ENCODE data around the gene MDN1. TPM values are rescaled to one million over a fixed set of nuclear protein-coding genes. Genes with fewer than 3 reads are reported as not detected.
A peak's percentile ranks its signal among the peaks of the same experiment; 100 is the strongest.
"Not testable (repeated sequence)": the region's sequence is repeated elsewhere in the genome, so short reads cannot be mapped to it uniquely, and the experiment has no call there.

MDN1 gene
- total RNA-seq, 2 experiments from 2014 or later, result 53.8 to 56.8 TPM

DNA sequence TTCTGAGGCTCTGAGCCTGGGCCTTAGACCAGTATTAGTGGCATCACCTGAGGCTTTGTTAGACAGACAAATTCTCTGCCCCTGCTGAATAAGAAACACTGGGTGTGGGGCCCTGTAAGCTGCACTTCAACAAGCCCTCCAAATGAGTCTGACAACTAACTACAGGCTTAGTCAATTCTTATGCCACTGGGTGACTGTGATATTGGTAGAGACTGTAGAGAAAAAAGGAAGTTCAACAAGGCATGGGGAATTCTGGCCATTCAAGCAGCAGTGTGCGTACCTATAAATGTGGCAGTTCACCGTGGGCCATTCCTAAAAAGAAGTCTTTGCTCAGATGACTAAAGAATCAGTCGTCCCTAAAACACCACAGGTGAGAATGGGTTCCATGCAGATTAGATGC lies 82.7 kb downstream of the MDN1 start:
- H3K4me3 Mint-ChIP-seq, result no peak overlapping the region
- DNase-seq, result no peak
- peaks cover 49% of the 10 kb centered on the region for H3K36me3 Mint-ChIP-seq (ENCODE audit: low read depth)
- peak overlapping the region; percentile 13 for H3K27ac Mint-ChIP-seq
- H3K4me1 Mint-ChIP-seq, result no peaks in the 10 kb centered on the region
- ChIA-PET POLR2A (no interaction called here), CTCF (no interaction called here)
- H3K27me3 Mint-ChIP-seq, result no peaks in the 10 kb centered on the region
- H3K9me3 Mint-ChIP-seq, result no peaks in the 10 kb centered on the region

DNA sequence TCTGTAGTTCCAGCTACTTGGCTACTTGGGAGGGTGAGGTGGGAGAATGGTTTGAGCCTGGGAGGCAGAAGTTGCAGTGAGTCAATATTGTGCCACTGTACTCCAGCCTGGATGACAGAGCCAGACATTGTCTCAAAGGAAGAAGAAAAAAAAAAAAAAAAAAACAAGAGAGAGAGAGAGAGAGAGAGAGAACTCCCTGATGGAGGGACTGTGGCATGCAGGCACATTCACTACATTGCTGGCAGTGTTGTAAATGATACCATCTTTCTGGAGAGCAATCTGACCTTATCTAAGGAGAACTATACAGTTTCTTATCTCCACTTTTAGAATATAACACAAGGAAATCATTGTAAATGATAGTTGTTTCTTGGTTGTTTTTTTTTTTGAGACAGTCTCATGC lies 85.1 kb downstream of the MDN1 start:
- ChIA-PET POLR2A (no interaction called here), CTCF (no interaction called here)
- H3K9me3 Mint-ChIP-seq, result no peaks in the 10 kb centered on the region
- no peak overlapping the region for H3K4me3 Mint-ChIP-seq
- H3K27me3 Mint-ChIP-seq, result no peaks in the 10 kb centered on the region
- H3K4me1 Mint-ChIP-seq, result no peaks in the 10 kb centered on the region
- DNase-seq, result no peak
- no peak overlapping the region for H3K27ac Mint-ChIP-seq
- H3K36me3 Mint-ChIP-seq (ENCODE audit: low read depth), result peaks cover 57% of the 10 kb centered on the region

DNA sequence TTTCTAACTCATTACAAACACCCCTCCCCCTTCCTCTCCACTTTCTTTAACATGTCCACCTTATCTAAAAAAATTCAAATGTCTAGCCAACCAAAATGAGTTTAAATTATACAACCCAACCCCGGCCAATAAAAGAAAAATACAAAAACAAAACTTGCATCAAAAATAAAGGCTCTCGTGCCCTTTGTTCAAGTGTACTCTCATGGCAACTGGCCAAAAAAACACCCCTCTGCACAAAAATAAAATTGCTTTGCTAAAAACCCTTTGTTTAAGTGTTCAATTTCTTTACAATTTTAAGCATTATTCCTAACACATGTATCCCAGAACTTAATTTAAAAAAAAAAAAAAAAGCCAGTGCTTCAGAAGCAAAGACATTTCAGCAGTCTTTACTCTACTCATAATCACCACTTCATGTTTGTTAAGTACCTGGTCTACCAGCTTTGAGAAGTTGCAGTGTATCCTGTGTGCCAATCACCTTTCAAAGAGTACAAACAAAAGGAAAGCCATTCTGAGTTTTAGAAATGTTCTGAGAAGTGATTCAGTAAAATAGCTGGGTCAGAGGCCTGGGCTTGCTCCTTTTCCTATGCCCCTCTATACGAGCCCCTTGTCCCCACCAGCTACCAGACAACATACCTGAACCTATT lies 87.5 kb downstream of the MDN1 start:
- DNase-seq, result no peak
- no peak overlapping the region for H3K27ac Mint-ChIP-seq
- H3K4me3 Mint-ChIP-seq, result no peak overlapping the region
- H3K27me3 Mint-ChIP-seq, result no peaks in the 10 kb centered on the region
- H3K9me3 Mint-ChIP-seq, result no peaks in the 10 kb centered on the region
- H3K36me3 Mint-ChIP-seq (ENCODE audit: low read depth), result peaks cover 54% of the 10 kb centered on the region
- ChIA-PET POLR2A (no interaction called here), CTCF (interaction anchor here (1.0 kb wide), 1 partner anchor 11 kb away, joined by 4 read pairs; no protein-coding TSS in a partner anchor)
- no peaks in the 10 kb centered on the region for H3K4me1 Mint-ChIP-seq

DNA sequence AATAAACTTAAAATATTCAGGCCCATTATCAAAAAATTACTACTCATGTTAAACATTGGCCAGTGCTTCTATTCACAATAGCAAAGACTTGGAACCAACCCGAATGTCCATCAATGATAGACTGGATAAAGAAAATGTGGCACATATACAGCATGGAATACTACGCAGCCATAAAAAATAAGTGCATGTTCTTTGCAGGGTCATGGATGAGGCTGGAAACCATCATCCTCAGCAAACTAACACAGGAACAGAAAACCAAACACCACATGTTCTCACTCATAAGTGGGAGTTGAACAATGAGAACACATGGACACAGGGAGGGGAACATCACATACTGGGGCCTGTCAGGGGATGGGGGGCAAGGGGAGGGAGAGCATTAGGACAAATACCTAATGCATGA lies 88.3 kb downstream of the MDN1 start:
- DNase-seq, H3K4me1 Mint-ChIP-seq, H3K27me3 Mint-ChIP-seq, CTCF ChIA-PET, POLR2A ChIA-PET, H3K4me3 Mint-ChIP-seq, H3K9me3 Mint-ChIP-seq, H3K27ac Mint-ChIP-seq: not testable (repeated sequence)
- peaks cover 58% of the 10 kb centered on the region for H3K36me3 Mint-ChIP-seq (ENCODE audit: low read depth)

DNA sequence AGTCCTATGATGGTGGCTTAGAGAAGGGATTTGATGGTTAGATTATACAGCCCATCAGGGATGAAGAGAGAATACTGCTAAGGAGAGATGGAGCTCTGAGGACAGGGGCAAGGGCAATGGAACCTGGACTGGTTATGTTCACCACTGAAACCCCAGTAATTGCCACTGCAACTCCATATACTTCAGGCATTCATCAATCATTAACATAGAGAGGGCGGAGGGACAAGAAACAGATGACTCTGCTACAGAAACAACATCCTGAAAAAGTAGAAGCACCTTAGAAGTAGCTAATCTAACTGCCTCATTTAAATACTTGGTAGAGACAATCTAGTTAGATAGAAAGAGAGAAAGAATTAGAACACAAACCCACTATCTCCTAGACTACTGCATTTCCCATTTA lies 89.8 kb downstream of the MDN1 start:
- H3K36me3 Mint-ChIP-seq (ENCODE audit: low read depth), result peaks cover 61% of the 10 kb centered on the region
- ChIA-PET CTCF (interaction anchor here (0.6 kb wide), 1 partner anchor 74 kb away, joined by 4 read pairs; no protein-coding TSS in a partner anchor), POLR2A (no interaction called here)
- no peak overlapping the region for H3K4me3 Mint-ChIP-seq
- H3K27ac Mint-ChIP-seq, result no peak overlapping the region
- H3K9me3 Mint-ChIP-seq, result no peaks in the 10 kb centered on the region
- no peaks in the 10 kb centered on the region for H3K4me1 Mint-ChIP-seq
- H3K27me3 Mint-ChIP-seq, result no peaks in the 10 kb centered on the region
- DNase-seq, result no peak

DNA sequence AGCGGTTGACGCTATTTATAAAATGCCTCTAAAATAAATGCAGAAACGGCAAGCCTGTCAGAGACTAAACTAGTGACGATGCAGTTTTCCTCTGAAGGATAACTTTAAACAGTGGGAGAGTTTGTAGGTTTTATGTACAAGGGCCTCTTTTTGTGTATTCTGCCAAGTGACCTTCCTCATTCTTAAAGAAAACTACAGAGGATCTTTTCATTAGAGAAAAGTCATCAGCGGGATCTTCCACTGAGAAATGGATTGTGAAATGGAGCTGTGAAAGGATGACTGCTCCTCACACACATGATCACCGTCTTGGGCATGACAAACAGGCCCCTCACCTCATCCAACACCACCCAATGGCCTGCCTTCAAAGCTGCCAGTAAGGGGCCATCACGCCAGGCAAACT lies 92.1 kb downstream of the MDN1 start:
- Mint-ChIP-seq H3K27me3 (no peaks in the 10 kb centered on the region), H3K4me3 (no peak overlapping the region), H3K27ac (no peak overlapping the region), H3K36me3 (ENCODE audit: low read depth) (peaks cover 65% of the 10 kb centered on the region), H3K9me3 (no peaks in the 10 kb centered on the region), H3K4me1 (no peaks in the 10 kb centered on the region)
- DNase-seq, result no peak
- ChIA-PET CTCF (interaction anchor here (1.2 to 1.4 kb wide), 2 partner anchors 9 to 41 kb away, joined by 3 to 4 read pairs; no protein-coding TSS in a partner anchor), POLR2A (no interaction called here)

DNA sequence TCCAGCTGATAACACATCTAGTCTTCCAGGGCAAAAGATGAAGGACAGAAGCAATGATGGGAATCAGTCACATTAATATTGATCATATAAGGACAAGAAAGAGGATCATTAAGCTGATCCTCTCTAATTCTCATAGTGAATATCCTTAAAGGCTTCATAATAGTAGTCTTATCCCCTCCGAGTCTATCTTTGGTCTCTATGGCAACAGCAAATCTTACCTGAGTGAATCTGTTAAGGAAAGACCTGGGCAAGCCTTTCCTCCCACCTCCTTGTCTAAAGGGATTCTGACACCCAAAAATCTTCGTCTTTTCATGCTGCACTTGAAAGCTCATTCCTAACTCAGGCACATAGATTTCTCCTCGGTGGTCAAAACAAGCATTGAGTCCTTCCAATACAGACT lies 94.6 kb downstream of the MDN1 start:
- H3K27ac Mint-ChIP-seq, result no peak overlapping the region
- H3K4me3 Mint-ChIP-seq, result no peak overlapping the region
- CTCF ChIA-PET, result interaction anchor here (0.6 to 1.0 kb wide), 2 partner anchors 8 to 469 kb away, joined by 3 read pairs; no protein-coding TSS in a partner anchor
- no peaks in the 10 kb centered on the region for H3K27me3 Mint-ChIP-seq
- no peak for DNase-seq
- no peaks in the 10 kb centered on the region for H3K4me1 Mint-ChIP-seq
- no peaks in the 10 kb centered on the region for H3K9me3 Mint-ChIP-seq
- peaks cover 50% of the 10 kb centered on the region for H3K36me3 Mint-ChIP-seq (ENCODE audit: low read depth)
- POLR2A ChIA-PET, result no interaction called here

DNA sequence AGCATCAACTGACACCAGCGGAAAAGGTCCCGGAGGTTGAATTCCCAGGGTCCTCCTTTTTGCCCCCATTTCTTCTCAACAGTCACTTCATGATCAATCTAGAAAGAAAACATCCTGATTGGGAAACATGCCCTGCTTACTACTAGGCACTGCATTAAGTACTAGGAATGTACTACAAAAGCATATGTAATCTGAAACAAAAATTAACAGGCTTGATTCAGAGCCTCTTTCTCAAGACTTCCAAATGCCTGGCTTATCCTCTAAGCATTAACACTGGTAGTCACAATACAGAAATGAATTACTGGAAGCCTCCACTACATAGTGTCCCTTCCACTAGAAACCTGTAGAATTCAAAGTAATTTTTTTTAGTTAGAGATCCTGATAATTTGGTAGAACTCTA lies 96.5 kb downstream of the MDN1 start:
- POLR2A ChIA-PET, result no interaction called here
- no peaks in the 10 kb centered on the region for H3K27me3 Mint-ChIP-seq
- CTCF ChIA-PET, result no interaction called here

DNA sequence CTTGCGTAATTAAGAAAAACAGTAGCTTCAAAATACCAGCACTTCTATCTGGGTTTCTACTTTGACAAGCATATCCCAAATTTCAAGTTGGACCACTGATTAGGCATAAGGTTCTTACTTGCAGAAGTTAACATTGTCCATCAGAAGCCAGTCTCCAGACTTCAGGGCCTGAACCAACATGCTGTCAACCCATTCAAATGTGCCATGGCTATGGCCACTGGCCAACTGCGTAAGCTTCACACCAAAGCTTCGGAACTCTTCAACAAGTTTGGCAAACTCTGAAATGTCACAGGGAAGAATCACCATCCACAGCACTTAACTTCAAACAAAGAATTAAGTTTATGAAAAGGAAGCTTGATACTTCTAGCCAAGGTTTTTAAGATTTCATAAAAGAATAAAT lies 103.1 kb downstream of the MDN1 start:
- Mint-ChIP-seq H3K27ac (no peak overlapping the region), H3K27me3 (no peaks in the 10 kb centered on the region), H3K4me1 (no peaks in the 10 kb centered on the region), H3K9me3 (no peaks in the 10 kb centered on the region), H3K4me3 (no peak overlapping the region), H3K36me3 (ENCODE audit: low read depth) (peaks cover 44% of the 10 kb centered on the region)
- DNase-seq, result no peak
- CTCF ChIA-PET, result interaction anchor here (0.7 to 1.3 kb wide), 4 partner anchors 9 to 284 kb away, joined by 3 read pairs; no protein-coding TSS in a partner anchor
- POLR2A ChIA-PET, result no interaction called here

More for the DNA sequence above, 96.5 kb downstream of the MDN1 start:
- Mint-ChIP-seq H3K4me1 (no peaks in the 10 kb centered on the region), H3K4me3 (no peak overlapping the region), H3K27ac (no peak overlapping the region), H3K36me3 (ENCODE audit: low read depth) (peaks cover 44% of the 10 kb centered on the region), H3K9me3 (no peaks in the 10 kb centered on the region)
- no peak for DNase-seq

DNA sequence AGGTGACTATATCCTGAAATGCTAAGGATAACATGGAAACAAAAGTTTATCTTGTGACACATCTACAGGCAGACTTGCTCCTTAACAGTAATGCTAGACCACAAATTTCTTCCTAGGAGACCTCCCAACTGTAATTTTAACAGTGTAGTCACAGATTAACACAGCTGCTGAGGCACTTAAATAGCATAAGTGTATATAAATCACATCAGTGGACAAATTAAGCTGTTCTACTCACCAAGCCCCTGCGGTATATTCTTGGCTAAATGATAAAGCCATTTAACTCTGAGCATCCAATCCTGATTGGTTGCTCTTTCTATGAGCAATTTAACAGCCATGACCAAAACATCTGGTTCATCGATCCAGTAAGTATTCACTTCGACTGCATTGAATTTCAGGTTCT lies 107.8 kb downstream of the MDN1 start:
- CTCF ChIA-PET, result no interaction called here
- Mint-ChIP-seq H3K36me3 (ENCODE audit: low read depth) (peaks cover 49% of the 10 kb centered on the region), H3K27ac (no peak overlapping the region)

DNA sequence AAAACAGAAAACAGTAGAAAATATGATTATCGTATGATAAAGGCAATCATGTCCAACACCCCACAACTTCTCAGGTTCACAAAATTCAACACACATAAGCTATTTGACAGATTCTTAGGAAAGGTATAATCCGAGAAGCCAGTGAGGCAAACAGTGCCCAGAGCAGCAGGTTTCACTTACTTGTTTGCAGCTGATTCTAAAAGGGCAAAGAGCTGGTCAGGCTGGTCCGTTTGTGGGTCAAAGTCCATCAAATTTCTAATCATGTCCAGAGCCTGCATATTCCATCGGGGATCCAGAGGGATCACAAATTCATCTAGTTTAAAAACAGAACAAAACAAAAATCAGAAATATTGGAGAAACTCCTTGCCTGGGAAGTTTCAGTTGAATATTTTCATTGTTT lies 111.3 kb downstream of the MDN1 start:
- Mint-ChIP-seq H3K27ac (no peak overlapping the region), H3K4me3 (no peak overlapping the region), H3K27me3 (no peaks in the 10 kb centered on the region), H3K36me3 (ENCODE audit: low read depth) (peaks cover 42% of the 10 kb centered on the region), H3K9me3 (no peaks in the 10 kb centered on the region), H3K4me1 (peaks cover 6% of the 10 kb centered on the region)
- POLR2A ChIA-PET, result interaction anchor here (0.7 kb wide), 1 partner anchor 47 kb away, joined by 3 read pairs; no protein-coding TSS in a partner anchor
- DNase-seq, result no peak
- CTCF ChIA-PET, result interaction anchor here (0.6 to 0.7 kb wide), 3 partner anchors 18 to 340 kb away, joined by 3 to 4 read pairs (median 4); no protein-coding TSS in a partner anchor

More for the DNA sequence above, 107.8 kb downstream of the MDN1 start:
- Mint-ChIP-seq H3K4me1 (peaks cover 6% of the 10 kb centered on the region), H3K9me3 (no peaks in the 10 kb centered on the region), H3K4me3 (no peak overlapping the region), H3K27me3 (no peaks in the 10 kb centered on the region)
- no peak for DNase-seq
- POLR2A ChIA-PET, result no interaction called here

DNA sequence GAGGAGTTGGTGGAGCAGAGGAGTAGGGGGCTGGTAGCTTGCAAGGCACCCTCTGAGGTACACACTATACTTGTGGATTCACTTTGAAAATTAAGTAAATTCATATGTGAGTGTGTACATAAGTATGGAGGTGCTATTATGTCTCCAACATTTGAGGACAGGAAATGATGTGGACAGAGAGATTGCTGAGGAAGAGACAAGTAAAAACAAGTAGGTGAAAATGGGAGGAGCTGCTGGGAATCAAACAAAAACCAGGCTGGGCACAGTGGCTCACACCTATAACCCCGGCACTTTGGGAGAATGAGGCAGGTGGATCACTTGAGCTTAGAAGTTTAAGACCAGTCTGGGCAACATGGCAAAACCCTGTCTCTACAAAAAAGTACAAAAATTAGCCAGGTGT lies 111.8 kb downstream of the MDN1 start:
- no peak for DNase-seq
- H3K4me1 Mint-ChIP-seq, result peaks cover 6% of the 10 kb centered on the region
- ChIA-PET CTCF (interaction anchor here (0.6 to 1.5 kb wide), 2 partner anchors 12 to 336 kb away, joined by 4 read pairs; no protein-coding TSS in a partner anchor), POLR2A (interaction anchor here (0.7 kb wide), 1 partner anchor 46 kb away, joined by 3 read pairs; no protein-coding TSS in a partner anchor)
- peaks cover 39% of the 10 kb centered on the region for H3K36me3 Mint-ChIP-seq (ENCODE audit: low read depth)
- no peak overlapping the region for H3K4me3 Mint-ChIP-seq
- no peaks in the 10 kb centered on the region for H3K9me3 Mint-ChIP-seq
- H3K27me3 Mint-ChIP-seq, result no peaks in the 10 kb centered on the region
- H3K27ac Mint-ChIP-seq, result no peak overlapping the region

DNA sequence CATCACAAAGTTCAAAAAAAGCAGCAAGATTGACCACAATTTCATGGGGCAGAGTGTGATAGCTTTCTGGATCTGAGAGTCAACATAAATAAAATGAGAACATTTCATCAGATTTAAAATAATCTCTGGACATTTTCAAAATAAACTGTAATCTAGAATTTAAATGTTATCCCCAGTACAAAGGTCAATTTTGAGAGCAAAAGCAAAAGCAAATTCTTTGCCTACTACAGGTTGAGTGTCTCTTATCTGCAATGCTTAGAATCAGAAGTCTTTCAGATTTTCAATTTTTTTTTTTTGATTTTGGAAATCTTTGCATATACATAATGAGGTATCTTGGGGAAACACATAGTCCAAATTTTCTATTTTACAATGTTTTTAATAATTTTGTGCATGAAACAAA lies 113.5 kb downstream of the MDN1 start:
- H3K36me3 Mint-ChIP-seq (ENCODE audit: low read depth), result peaks cover 42% of the 10 kb centered on the region
- H3K9me3 Mint-ChIP-seq, result no peaks in the 10 kb centered on the region
- no peak overlapping the region for H3K4me3 Mint-ChIP-seq
- no peak overlapping the region for H3K27ac Mint-ChIP-seq
- DNase-seq, result no peak
- H3K4me1 Mint-ChIP-seq, result peaks cover 6% of the 10 kb centered on the region
- H3K27me3 Mint-ChIP-seq, result no peaks in the 10 kb centered on the region
- POLR2A ChIA-PET, result no interaction called here
- CTCF ChIA-PET, result no interaction called here

DNA sequence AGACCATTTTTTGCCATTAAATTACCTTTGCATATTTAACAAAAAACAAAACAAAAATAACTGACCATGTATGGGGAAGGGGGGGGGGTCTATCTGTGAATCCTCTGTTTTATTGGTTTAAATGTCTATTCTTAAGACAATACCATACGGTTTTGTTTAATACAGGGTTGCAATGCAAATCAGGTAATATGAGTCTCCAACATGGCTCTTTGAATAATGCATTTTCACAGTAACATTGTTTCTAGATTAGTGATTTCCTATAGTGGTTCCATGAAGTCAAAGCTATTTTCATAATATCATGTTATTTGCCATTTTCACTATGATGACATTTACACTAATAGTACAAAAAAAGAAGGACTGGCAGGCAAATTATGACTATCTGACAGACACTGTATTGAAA lies 116.3 kb downstream of the MDN1 start:
- CTCF ChIA-PET, result interaction anchor here (0.6 kb wide), 1 partner anchor 37 kb away, joined by 3 read pairs; no protein-coding TSS in a partner anchor
- no peaks in the 10 kb centered on the region for H3K27me3 Mint-ChIP-seq
- POLR2A ChIA-PET, result no interaction called here
- no peak overlapping the region for H3K27ac Mint-ChIP-seq
- H3K36me3 Mint-ChIP-seq (ENCODE audit: low read depth), result peaks cover 43% of the 10 kb centered on the region
- DNase-seq, result no peak
- H3K9me3 Mint-ChIP-seq, result no peaks in the 10 kb centered on the region
- H3K4me1 Mint-ChIP-seq, result peaks cover 6% of the 10 kb centered on the region
- no peak overlapping the region for H3K4me3 Mint-ChIP-seq
